K562 (cell line): ENCODE results near the gene NEK5. TPM values are rescaled to one million over a fixed set of nuclear protein-coding genes. Genes with fewer than 3 reads are reported as not detected.

Experiments used
- E2F5 ChIP-seq: sonication (generic); formaldehyde crosslinking; IDR thresholded peaks from 2 replicates; pipeline ENCODE4 v1.8.0; 2022; ENCODE audit warnings: mild to moderate bottlenecking, missing genetic modification reagents
- ELF2 ChIP-seq: fragments of 250-450 bp; sonication (Bioruptor Pico); IDR thresholded peaks from 2 replicates; pipeline ENCODE4 v1.5.0; 2021; ENCODE audit warnings: mild to moderate bottlenecking
- ELK1 ChIP-seq: sonication (generic); formaldehyde crosslinking; IDR thresholded peaks from 2 replicates; pipeline ENCODE4 v1.8.1; 2022; ENCODE audit warnings: missing genetic modification reagents
- L3MBTL2 ChIP-seq: fragments of 450-650 bp; IDR thresholded peaks from 2 replicates; pipeline ENCODE4 v1.6.1; 2016; ENCODE audit warnings: mild to moderate bottlenecking, moderate library complexity
- LEF1 ChIP-seq: fragments of 450-650 bp; IDR thresholded peaks from 2 replicates; pipeline ENCODE4 v1.6.1; 2016; ENCODE audit warnings: mild to moderate bottlenecking
- MYBL2 ChIP-seq, 2 experiments: fragments of 450-650 bp in 1 of 2; sonication (generic) in 1 of 2; formaldehyde crosslinking in 1 of 2; IDR thresholded peaks; 2 replicates each; pipeline versions ENCODE4 v1.6.1 to v1.8.1; 2017 to 2022; ENCODE audit warnings: borderline replicate concordance in 1 of 2, inconsistent platforms in 1 of 2, low read depth in 1 of 2, mild to moderate bottlenecking in 1 of 2, missing genetic modification reagents in 1 of 2, moderate library complexity in 1 of 2
- NFATC3 ChIP-seq: fragments of 450-650 bp; IDR thresholded peaks from 2 replicates; pipeline ENCODE4 v1.6.1; 2017; ENCODE audit warnings: mild to moderate bottlenecking
- PHB ChIP-seq: fragments of 250-450 bp; sonication (Bioruptor Pico); IDR thresholded peaks from 2 replicates; pipeline ENCODE4 v1.5.0; 2021
- RUNX1 ChIP-seq: sonication (generic); IDR thresholded peaks from 2 replicates; pipeline ENCODE4 v1.6.1; 2016; ENCODE audit warnings: antibody characterized with exemption, low read depth
- SAP30 ChIP-seq: fragments of 200-600 bp; sonication (generic); IDR thresholded peaks from 2 replicates; pipeline ENCODE4 v1.6.1; 2012; ENCODE audit warnings: borderline replicate concordance, low read depth, mild to moderate bottlenecking, moderate library complexity, low read length, control low read depth, inconsistent platforms; ENCODE audit not compliant: insufficient read depth, poor library complexity, severe bottlenecking
- SMAD4 ChIP-seq: fragments of 250-450 bp; sonication (Bioruptor Pico); conservative IDR thresholded peaks from 2 replicates; pipeline ENCODE4 v1.8.0; 2021; ENCODE audit warnings: inconsistent platforms, mild to moderate bottlenecking, moderate library complexity
- SRSF9 ChIP-seq: fragments of 200-400 bp; formaldehyde crosslinking; IDR thresholded peaks from 2 replicates; pipeline ENCODE4 v1.6.1; 2017; ENCODE audit warnings: low read depth, low read length, borderline replicate concordance
- THRAP3 ChIP-seq: fragments of 450-650 bp; IDR thresholded peaks from 2 replicates; pipeline ENCODE4 v1.6.1; 2016; ENCODE audit warnings: mild to moderate bottlenecking, inconsistent platforms, borderline replicate concordance
- TRIM28 ChIP-seq: fragments of 450-650 bp; IDR thresholded peaks from 2 replicates; pipeline ENCODE4 v1.6.1; 2017
- ZKSCAN8 ChIP-seq: fragments of 200-800 bp; sonication (Bioruptor generic); IDR thresholded peaks from 2 replicates; pipeline ENCODE4 v1.6.1; 2016; ENCODE audit warnings: missing genetic modification characterization, missing compliant biosample characterization
- ZNF280B ChIP-seq: fragments of 250-450 bp; sonication (Bioruptor Pico); IDR thresholded peaks from 2 replicates; pipeline ENCODE4 v1.5.1; 2021; ENCODE audit warnings: mild to moderate bottlenecking
- ZNF561 ChIP-seq: fragments of 450-650 bp; formaldehyde crosslinking; conservative IDR thresholded peaks from 2 replicates; pipeline ENCODE4 v1.4.0; 2020; ENCODE audit warnings: mild to moderate bottlenecking, moderate library complexity
- ZNF589 ChIP-seq: fragments of 200-800 bp; sonication (Bioruptor generic); IDR thresholded peaks from 2 replicates; pipeline ENCODE4 v1.6.1; 2016; ENCODE audit warnings: low read depth, missing genetic modification characterization, missing compliant biosample characterization
- polyA plus RNA-seq, 8 experiments: library from polyadenylated mRNA; depleted of rRNA in 4 of 8; stranded (reverse) in 5 of 8; unstranded in 3 of 8; fragments of >200 nt; fragmentation: Nextera tagmentation in 2 of 8; fragmentation: Illumina TruSeq in 1 of 8; extraction: Ambion mirVana in 2 of 8; extraction: Trizol in 1 of 8; gene quantifications; 2 replicates each; pipeline versions ENCODE4 v1.2.1 to v1.2.3, GENCODE V29; 2011 to 2014; ENCODE audit warnings: inconsistent platforms in 1 of 8, missing spikeins in 1 of 8
- total RNA-seq, 7 experiments: library from RNA; depleted of rRNA in 6 of 7; stranded (reverse); fragments of >200 nt in 6 of 7; fragmentation: Illumina TruSeq in 2 of 7; extraction: Trizol in 2 of 7; gene quantifications; 2 replicates each; pipeline versions ENCODE4 v1.2.1 to v1.2.3, GENCODE V29; 2011 to 2021; ENCODE audit warnings: low replicate concordance in 1 of 7
- TF ChIP-seq, protein P1 (sequence below), 3 experiments: IDR thresholded peaks in 2 of 3; conservative IDR thresholded peaks in 1 of 3; 2 replicates each; pipeline ENCODE4 v1.5.1; 2011 to 2012; ENCODE audit warnings: low read length in 3 of 3, mild to moderate bottlenecking in 3 of 3, control low read depth in 2 of 3, improper control_type of control experiment in 1 of 3, inconsistent platforms in 1 of 3, low read depth in 1 of 3, mixed read lengths in 1 of 3, moderate library complexity in 1 of 3; ENCODE audit not compliant: insufficient read depth in 2 of 3
- TF ChIP-seq, protein P2 (sequence below): IDR thresholded peaks from 2 replicates; pipeline ENCODE4 v1.6.1; 2012; ENCODE audit warnings: low read depth, low read length, improper control_type of control experiment, borderline replicate concordance

NEK5 gene
- total and polyA plus RNA-seq, 9 of the 15 experiments (the other 6 are each of a cell fraction or from before 2014, with no cell fraction given), result 0.09 to 0.44 (median 0.33) TPM

GRCh38 chr13:52127783-52128702 lies 830 bp downstream of the NEK5 start (continued):
- TF ChIP-seq E2F5 (CRISPR knock-in tag) (no peak), THRAP3 (no peak), RUNX1 (no peak), L3MBTL2 (peak; percentile 76), TRIM28 (no peak), NFATC3 (no peak), SRSF9 (no peak), ZNF561 (CRISPR knock-in tag) (no peak), PHB (CRISPR knock-in tag) (no peak), LEF1 (no peak), ELF2 (CRISPR knock-in tag) (no peak), ELK1 (CRISPR knock-in tag) (no peak), ZNF589 (no peak), ZKSCAN8 (no peak), ZNF280B (CRISPR knock-in tag) (no peak), SMAD4 (CRISPR knock-in tag) (no peak), MYBL2 (IDR thresholded peaks at IDR 0.05; ENCODE audit: low read depth) (no peak), MYBL2 (CRISPR knock-in tag; IDR thresholded peaks at IDR 0.05; ENCODE audit: borderline replicate concordance) (no peak), SAP30 (no peak)
- TF ChIP-seq, protein P1, sequence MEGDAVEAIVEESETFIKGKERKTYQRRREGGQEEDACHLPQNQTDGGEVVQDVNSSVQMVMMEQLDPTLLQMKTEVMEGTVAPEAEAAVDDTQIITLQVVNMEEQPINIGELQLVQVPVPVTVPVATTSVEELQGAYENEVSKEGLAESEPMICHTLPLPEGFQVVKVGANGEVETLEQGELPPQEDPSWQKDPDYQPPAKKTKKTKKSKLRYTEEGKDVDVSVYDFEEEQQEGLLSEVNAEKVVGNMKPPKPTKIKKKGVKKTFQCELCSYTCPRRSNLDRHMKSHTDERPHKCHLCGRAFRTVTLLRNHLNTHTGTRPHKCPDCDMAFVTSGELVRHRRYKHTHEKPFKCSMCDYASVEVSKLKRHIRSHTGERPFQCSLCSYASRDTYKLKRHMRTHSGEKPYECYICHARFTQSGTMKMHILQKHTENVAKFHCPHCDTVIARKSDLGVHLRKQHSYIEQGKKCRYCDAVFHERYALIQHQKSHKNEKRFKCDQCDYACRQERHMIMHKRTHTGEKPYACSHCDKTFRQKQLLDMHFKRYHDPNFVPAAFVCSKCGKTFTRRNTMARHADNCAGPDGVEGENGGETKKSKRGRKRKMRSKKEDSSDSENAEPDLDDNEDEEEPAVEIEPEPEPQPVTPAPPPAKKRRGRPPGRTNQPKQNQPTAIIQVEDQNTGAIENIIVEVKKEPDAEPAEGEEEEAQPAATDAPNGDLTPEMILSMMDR (IDR thresholded peaks at IDR 0.05 in 2 of 3, conservative IDR thresholded peaks at IDR 0.05 in 1 of 3; ENCODE audit: insufficient read depth in 2 of 3, low read depth in 1 of 3, low read length in 3 of 3), result peak; percentile 74 to 87 (median 78)
- TF ChIP-seq, protein P2, sequence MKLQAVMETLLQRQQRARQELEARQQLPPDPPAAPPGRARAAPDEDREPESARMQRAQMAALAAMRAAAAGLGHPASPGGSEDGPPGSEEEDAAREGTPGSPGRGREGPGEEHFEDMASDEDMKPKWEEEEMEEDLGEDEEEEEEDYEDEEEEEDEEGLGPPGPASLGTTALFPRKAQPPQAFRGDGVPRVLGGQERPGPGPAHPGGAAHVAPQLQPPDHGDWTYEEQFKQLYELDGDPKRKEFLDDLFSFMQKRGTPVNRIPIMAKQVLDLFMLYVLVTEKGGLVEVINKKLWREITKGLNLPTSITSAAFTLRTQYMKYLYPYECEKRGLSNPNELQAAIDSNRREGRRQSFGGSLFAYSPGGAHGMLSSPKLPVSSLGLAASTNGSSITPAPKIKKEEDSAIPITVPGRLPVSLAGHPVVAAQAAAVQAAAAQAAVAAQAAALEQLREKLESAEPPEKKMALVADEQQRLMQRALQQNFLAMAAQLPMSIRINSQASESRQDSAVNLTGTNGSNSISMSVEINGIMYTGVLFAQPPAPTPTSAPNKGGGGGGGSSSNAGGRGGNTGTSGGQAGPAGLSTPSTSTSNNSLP, result no peak
